ENCODE results near the gene APOL6. TPM values are rescaled to one million over a fixed set of nuclear protein-coding genes. Genes with fewer than 3 reads are reported as not detected.

Gene APOL6
- total and polyA plus RNA-seq, 2 experiments from 2014 or later = 2.7 to 19.6 TPM

DNA sequence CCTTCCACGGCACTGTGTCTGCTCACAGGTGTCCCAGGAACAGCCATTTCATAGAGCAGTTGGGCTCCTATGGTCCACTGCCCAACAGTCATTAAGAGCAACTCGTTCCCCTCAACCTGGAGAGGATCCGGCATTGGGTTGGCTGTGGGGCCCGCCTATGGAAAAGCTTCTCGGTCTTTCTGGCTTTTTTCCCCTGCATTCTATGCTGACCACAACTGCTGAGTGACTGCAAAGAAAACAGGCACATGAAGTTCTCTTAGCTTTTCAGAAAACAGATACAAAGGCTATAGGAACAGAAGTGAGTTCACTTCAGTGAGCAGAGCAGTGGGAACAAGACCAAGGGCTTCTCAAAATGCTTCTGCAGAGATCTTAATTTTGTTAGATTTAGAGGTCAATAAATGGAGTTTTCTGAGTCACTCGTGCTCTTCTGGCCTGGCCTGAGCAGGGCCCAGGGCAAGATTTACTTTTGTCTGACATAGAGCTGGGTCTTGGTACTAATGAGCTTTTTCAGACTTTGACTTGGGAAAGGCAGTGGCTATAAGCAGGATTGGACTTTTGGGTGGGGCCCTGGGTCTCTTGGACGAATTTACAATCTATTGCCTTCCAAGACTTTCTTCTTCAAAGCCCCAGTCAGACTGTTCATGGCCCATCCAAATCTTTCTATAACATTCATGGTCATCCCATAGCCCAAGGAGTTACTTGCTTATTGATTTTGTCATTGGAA is 55.8 kb downstream of the APOL6 start:
- Histone ChIP-seq H3K4me1 (ENCODE audit: insufficient read depth) (no peaks in the 10 kb centered on the region), H3K9me3 (ENCODE audit: low read depth) (no peaks in the 10 kb centered on the region), H3K27ac (no peak overlapping the region), H3K9me2 (replicated peaks; ENCODE audit: insufficient read depth) (no peaks in the 10 kb centered on the region), H4K20me1 (ENCODE audit: insufficient read depth, poor library complexity, severe bottlenecking) (no peaks in the 10 kb centered on the region), H3K79me2 (no peaks in the 10 kb centered on the region), H3K36me3 (replicated peaks; ENCODE audit: insufficient read depth, low read depth) (no peaks in the 10 kb centered on the region), H3K4me3 (no peak overlapping the region), H2AFZ (no peak overlapping the region), H3K27me3 (no peaks in the 10 kb centered on the region), H3K4me2 (no peak overlapping the region)
- no peak for DNase-seq (ENCODE audit: low spot score)
- 82% methylated on average over 7 of the region's 7 CpGs for WGBS (ENCODE audit: low lambda C conversion rate, missing lambda C conversion rate)
- TF ChIP-seq EZH2 (IDR thresholded peaks at IDR 0.05; ENCODE audit: borderline replicate concordance) = no peak
- no peak for TF ChIP-seq EZH2phosphoT487 (IDR thresholded peaks at IDR 0.05; ENCODE audit: low read depth, severe bottlenecking, unreplicated experiment)
- TF ChIP-seq, protein P1, sequence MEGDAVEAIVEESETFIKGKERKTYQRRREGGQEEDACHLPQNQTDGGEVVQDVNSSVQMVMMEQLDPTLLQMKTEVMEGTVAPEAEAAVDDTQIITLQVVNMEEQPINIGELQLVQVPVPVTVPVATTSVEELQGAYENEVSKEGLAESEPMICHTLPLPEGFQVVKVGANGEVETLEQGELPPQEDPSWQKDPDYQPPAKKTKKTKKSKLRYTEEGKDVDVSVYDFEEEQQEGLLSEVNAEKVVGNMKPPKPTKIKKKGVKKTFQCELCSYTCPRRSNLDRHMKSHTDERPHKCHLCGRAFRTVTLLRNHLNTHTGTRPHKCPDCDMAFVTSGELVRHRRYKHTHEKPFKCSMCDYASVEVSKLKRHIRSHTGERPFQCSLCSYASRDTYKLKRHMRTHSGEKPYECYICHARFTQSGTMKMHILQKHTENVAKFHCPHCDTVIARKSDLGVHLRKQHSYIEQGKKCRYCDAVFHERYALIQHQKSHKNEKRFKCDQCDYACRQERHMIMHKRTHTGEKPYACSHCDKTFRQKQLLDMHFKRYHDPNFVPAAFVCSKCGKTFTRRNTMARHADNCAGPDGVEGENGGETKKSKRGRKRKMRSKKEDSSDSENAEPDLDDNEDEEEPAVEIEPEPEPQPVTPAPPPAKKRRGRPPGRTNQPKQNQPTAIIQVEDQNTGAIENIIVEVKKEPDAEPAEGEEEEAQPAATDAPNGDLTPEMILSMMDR (IDR thresholded peaks at IDR 0.05; ENCODE audit: poor library complexity) = no peak

DNA sequence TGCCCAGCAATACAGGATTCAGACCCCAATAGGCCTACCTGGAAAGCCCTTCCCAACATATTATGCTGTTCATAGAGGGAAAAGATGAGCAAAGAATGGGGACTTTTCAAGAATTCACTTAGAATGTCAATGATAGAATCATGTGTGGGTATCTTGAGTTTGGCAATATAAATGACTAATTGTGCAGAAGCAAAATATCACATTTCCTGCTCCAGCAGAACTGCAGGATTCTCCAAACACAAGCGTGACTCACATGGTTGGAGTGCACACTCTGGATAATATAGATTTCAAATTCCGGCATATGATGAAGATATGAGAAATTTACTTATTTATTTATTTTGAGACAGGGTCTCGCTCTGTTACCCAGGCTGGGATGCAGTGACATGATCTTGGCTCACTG is 56.9 kb downstream of the APOL6 start:
- no peak for TF ChIP-seq EZH2 (IDR thresholded peaks at IDR 0.05; ENCODE audit: borderline replicate concordance)
- TF ChIP-seq, protein P1 (IDR thresholded peaks at IDR 0.05; ENCODE audit: poor library complexity) = no peak
- no peak for TF ChIP-seq EZH2phosphoT487 (IDR thresholded peaks at IDR 0.05; ENCODE audit: low read depth, severe bottlenecking, unreplicated experiment)
- H3K36me3 ChIP-seq (replicated peaks; ENCODE audit: insufficient read depth, low read depth) = no peaks in the 10 kb centered on the region
- H3K4me2 ChIP-seq = no peak overlapping the region

DNA sequence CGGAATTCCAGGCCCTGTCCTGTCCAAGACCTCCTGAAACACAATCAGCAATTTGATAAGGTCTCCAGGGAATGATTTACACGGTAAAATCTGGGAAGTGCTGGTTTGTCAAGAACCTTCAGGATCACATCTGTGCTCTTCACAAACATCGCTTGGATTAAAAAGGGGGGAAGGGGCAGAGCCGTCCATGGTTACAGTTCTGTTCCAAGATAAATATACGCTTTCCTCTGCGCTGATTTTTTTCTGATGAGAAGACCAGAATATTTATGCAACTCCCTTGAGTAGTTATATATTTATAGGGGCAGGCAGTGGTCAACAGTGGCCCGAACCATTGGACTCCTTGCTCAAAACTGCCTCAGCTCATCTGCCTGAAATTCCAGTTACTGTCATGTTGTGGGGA is 60.2 kb downstream of the APOL6 start:
- WGBS (ENCODE audit: low lambda C conversion rate, missing lambda C conversion rate) = 77% methylated on average over 7 of the region's 7 CpGs
- H3K4me1 ChIP-seq (ENCODE audit: insufficient read depth) = no peaks in the 10 kb centered on the region
- no peak overlapping the region for H3K4me3 ChIP-seq
- H3K27ac ChIP-seq = no peak overlapping the region
- TF ChIP-seq, protein P1 (IDR thresholded peaks at IDR 0.05; ENCODE audit: poor library complexity) = no peak
- TF ChIP-seq EZH2 (IDR thresholded peaks at IDR 0.05; ENCODE audit: borderline replicate concordance) (no peak), EZH2phosphoT487 (IDR thresholded peaks at IDR 0.05; ENCODE audit: low read depth, severe bottlenecking, unreplicated experiment) (no peak)
- DNase-seq (ENCODE audit: low spot score) = no peak
- H4K20me1 ChIP-seq (ENCODE audit: insufficient read depth, poor library complexity, severe bottlenecking) = no peaks in the 10 kb centered on the region
- no peaks in the 10 kb centered on the region for H3K9me3 ChIP-seq (ENCODE audit: low read depth)
- H3K79me2 ChIP-seq = no peaks in the 10 kb centered on the region
- H3K4me2 ChIP-seq = no peak overlapping the region
- H2AFZ ChIP-seq = no peak overlapping the region
- H3K36me3 ChIP-seq (replicated peaks; ENCODE audit: insufficient read depth, low read depth) = no peaks in the 10 kb centered on the region
- no peaks in the 10 kb centered on the region for H3K27me3 ChIP-seq
- no peaks in the 10 kb centered on the region for H3K9me2 ChIP-seq (replicated peaks; ENCODE audit: insufficient read depth)

More for the DNA sequence above, 56.9 kb downstream of the APOL6 start:
- Histone ChIP-seq H3K9me3 (ENCODE audit: low read depth) (no peaks in the 10 kb centered on the region), H3K9me2 (replicated peaks; ENCODE audit: insufficient read depth) (no peaks in the 10 kb centered on the region), H3K4me3 (no peak overlapping the region), H4K20me1 (ENCODE audit: insufficient read depth, poor library complexity, severe bottlenecking) (no peaks in the 10 kb centered on the region), H2AFZ (no peak overlapping the region), H3K4me1 (ENCODE audit: insufficient read depth) (no peaks in the 10 kb centered on the region), H3K27ac (no peak overlapping the region), H3K79me2 (no peaks in the 10 kb centered on the region), H3K27me3 (no peaks in the 10 kb centered on the region)
- DNase-seq (ENCODE audit: low spot score) = no peak
- WGBS (ENCODE audit: low lambda C conversion rate, missing lambda C conversion rate) = 87% methylated on average over 3 of the region's 3 CpGs
